ENCODE measurements around the gene MAP2K7. TPM values are rescaled to one million over a fixed set of nuclear protein-coding genes. Genes with fewer than 3 reads are reported as not detected.

The MAP2K7 gene
- polyA plus RNA-seq, 1 donor (not counting 4 experiments of a cell fraction or from before 2014, with no cell fraction given), result 8.4 TPM

- no peaks in the 10 kb centered on the region for H3K9me1 ChIP-seq (ENCODE audit: control insufficient read depth, extremely low read depth, insufficient read depth, low read length)
These were observed 47.5 kb upstream of the MAP2K7 start for GRCh38 chr19:7856109-7856591.

GRCh38 chr19:7856679-7857663 lies 46.7 kb upstream of the MAP2K7 start:
- no peak for FAIRE-seq
- no peak overlapping the region for H3K4me3 ChIP-seq (ENCODE audit: control insufficient read depth in 2 of 3, extremely low read depth in 1 of 3, insufficient read depth in 2 of 3, low read depth in 1 of 3, low read length in 3 of 3)
- DNase-seq (ENCODE audit: low read depth, low spot score), result no peak
- H3K9ac ChIP-seq (ENCODE audit: control insufficient read depth, extremely low read depth, insufficient read depth, low read length), result no peak overlapping the region
- H3K9me3 ChIP-seq (ENCODE audit: control insufficient read depth, low read depth, low read length), result no peaks in the 10 kb centered on the region
- H4K20me1 ChIP-seq (ENCODE audit: control insufficient read depth, extremely low read depth, insufficient read depth, low read length), result no peaks in the 10 kb centered on the region
- no peaks in the 10 kb centered on the region for H3K4me1 ChIP-seq (ENCODE audit: control insufficient read depth, extremely low read depth, insufficient read depth, low read length)
- H3K27ac ChIP-seq (ENCODE audit: control insufficient read depth, insufficient read depth, low read length), result no peak overlapping the region
- TF ChIP-seq EZH2 (IDR thresholded peaks at IDR 0.05; ENCODE audit: low read length), result no peak
- no peak for TF ChIP-seq CTCF (optimal IDR thresholded peaks at IDR 0.05 in 1 of 3, IDR thresholded peaks at IDR 0.05 in 1 of 3, conservative IDR thresholded peaks at IDR 0.05 in 1 of 3; ENCODE audit: extremely low read depth in 1 of 3, insufficient read depth in 2 of 3, low read length in 3 of 3)
- H2AFZ ChIP-seq (ENCODE audit: control insufficient read depth, low read length), result no peak overlapping the region
- no peaks in the 10 kb centered on the region for H3K9me1 ChIP-seq (ENCODE audit: control insufficient read depth, extremely low read depth, insufficient read depth, low read length)
- H3K79me2 ChIP-seq (ENCODE audit: control insufficient read depth, insufficient read depth, low read length), result no peaks in the 10 kb centered on the region
- dilution Hi-C loops (cut with MboI; ENCODE audit: extremely low pct_ligation_motif_present, low sequenced_read_pairs), result no loop called here
- no peak overlapping the region for H3K4me2 ChIP-seq (ENCODE audit: control insufficient read depth, extremely low read depth, insufficient read depth, low read depth, low read length)
- peaks cover 0 to 10% of the 10 kb centered on the region in 2 experiments for H3K36me3 ChIP-seq (ENCODE audit: control insufficient read depth in 2 of 2, extremely low read depth in 1 of 2, insufficient read depth in 2 of 2, low read length in 2 of 2)
- no peaks in the 10 kb centered on the region for H3K27me3 ChIP-seq (ENCODE audit: control insufficient read depth, extremely low read depth, insufficient read depth, low read length)

More at GRCh38 chr19:7856109-7856591, 47.5 kb upstream of the MAP2K7 start:
- Histone ChIP-seq H3K27me3 (ENCODE audit: control insufficient read depth, extremely low read depth, insufficient read depth, low read length) (no peaks in the 10 kb centered on the region), H3K27ac (ENCODE audit: control insufficient read depth, insufficient read depth, low read length) (no peak overlapping the region), H4K20me1 (ENCODE audit: control insufficient read depth, extremely low read depth, insufficient read depth, low read length) (no peaks in the 10 kb centered on the region), H3K4me1 (ENCODE audit: control insufficient read depth, extremely low read depth, insufficient read depth, low read length) (no peaks in the 10 kb centered on the region), H3K9ac (ENCODE audit: control insufficient read depth, extremely low read depth, insufficient read depth, low read length) (no peak overlapping the region), H3K4me2 (ENCODE audit: control insufficient read depth, extremely low read depth, insufficient read depth, low read depth, low read length) (no peak overlapping the region), H3K36me3 (ENCODE audit: control insufficient read depth in 2 of 2, extremely low read depth in 1 of 2, insufficient read depth in 2 of 2, low read length in 2 of 2) (peaks cover 0 to 10% of the 10 kb centered on the region in 2 experiments), H3K79me2 (ENCODE audit: control insufficient read depth, insufficient read depth, low read length) (no peaks in the 10 kb centered on the region), H3K4me3 (ENCODE audit: control insufficient read depth in 2 of 3, extremely low read depth in 1 of 3, insufficient read depth in 2 of 3, low read depth in 1 of 3, low read length in 3 of 3) (no peak overlapping the region), H2AFZ (ENCODE audit: control insufficient read depth, low read length) (no peak overlapping the region), H3K9me3 (ENCODE audit: control insufficient read depth, low read depth, low read length) (no peaks in the 10 kb centered on the region)
- DNase-seq (ENCODE audit: low read depth, low spot score) (no peak), FAIRE-seq (no peak)
- dilution Hi-C loops (cut with MboI; ENCODE audit: extremely low pct_ligation_motif_present, low sequenced_read_pairs), result no loop called here
- TF ChIP-seq EZH2 (IDR thresholded peaks at IDR 0.05; ENCODE audit: low read length), result no peak
- TF ChIP-seq CTCF (optimal IDR thresholded peaks at IDR 0.05 in 1 of 3, IDR thresholded peaks at IDR 0.05 in 1 of 3, conservative IDR thresholded peaks at IDR 0.05 in 1 of 3; ENCODE audit: extremely low read depth in 1 of 3, insufficient read depth in 2 of 3, low read length in 3 of 3), result no peak
